ENCODE results near the gene DIS3L2.

DIS3L2 gene

GRCh38 chr2:232316461-232317330 is 355.2 kb downstream of the DIS3L2 start:
- H3K4me3 ChIP-seq (ENCODE audit: low read depth, low read length): no peak overlapping the region
- TF ChIP-seq, protein P1, sequence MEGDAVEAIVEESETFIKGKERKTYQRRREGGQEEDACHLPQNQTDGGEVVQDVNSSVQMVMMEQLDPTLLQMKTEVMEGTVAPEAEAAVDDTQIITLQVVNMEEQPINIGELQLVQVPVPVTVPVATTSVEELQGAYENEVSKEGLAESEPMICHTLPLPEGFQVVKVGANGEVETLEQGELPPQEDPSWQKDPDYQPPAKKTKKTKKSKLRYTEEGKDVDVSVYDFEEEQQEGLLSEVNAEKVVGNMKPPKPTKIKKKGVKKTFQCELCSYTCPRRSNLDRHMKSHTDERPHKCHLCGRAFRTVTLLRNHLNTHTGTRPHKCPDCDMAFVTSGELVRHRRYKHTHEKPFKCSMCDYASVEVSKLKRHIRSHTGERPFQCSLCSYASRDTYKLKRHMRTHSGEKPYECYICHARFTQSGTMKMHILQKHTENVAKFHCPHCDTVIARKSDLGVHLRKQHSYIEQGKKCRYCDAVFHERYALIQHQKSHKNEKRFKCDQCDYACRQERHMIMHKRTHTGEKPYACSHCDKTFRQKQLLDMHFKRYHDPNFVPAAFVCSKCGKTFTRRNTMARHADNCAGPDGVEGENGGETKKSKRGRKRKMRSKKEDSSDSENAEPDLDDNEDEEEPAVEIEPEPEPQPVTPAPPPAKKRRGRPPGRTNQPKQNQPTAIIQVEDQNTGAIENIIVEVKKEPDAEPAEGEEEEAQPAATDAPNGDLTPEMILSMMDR (IDR thresholded peaks at IDR 0.05; ENCODE audit: low read depth, low read length): no peak

DNA sequence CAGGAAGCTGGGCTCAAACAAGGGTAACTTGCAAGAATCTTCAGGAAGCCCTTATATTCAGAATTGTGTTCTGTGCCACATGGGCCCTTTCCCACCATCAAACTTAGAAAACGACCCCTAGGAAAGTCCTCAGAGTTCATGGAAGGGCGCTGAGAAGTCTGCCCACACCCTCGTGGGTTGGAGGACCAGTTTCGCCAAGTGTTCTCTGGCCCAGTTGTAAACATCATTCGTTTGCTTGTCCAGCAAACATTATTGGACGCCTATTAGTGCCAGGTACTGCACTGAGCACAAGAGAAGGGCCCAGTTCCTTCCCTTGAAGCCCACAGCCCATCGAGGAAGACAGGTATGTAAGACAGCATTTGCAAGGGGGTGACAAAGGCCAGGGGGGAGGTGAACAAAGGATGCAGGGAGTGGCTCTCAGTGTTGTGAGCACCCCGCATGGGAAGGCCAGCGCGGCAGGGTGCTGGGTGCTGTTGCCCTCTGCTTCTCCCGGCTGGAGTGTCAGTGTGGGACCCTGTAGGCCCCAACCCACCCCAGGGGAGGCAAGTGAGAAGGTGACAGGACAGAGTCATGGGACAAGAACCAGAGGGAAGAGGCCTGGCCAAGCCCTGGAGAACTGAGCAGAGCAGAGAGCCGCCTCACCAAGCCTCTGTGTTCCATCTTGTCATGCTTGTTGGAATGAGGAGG is 356.8 kb downstream of the DIS3L2 start:
- TF ChIP-seq, protein P1 (IDR thresholded peaks at IDR 0.05; ENCODE audit: low read depth, low read length): no peak
- H3K4me3 ChIP-seq (ENCODE audit: low read depth, low read length): no peak overlapping the region

DNA sequence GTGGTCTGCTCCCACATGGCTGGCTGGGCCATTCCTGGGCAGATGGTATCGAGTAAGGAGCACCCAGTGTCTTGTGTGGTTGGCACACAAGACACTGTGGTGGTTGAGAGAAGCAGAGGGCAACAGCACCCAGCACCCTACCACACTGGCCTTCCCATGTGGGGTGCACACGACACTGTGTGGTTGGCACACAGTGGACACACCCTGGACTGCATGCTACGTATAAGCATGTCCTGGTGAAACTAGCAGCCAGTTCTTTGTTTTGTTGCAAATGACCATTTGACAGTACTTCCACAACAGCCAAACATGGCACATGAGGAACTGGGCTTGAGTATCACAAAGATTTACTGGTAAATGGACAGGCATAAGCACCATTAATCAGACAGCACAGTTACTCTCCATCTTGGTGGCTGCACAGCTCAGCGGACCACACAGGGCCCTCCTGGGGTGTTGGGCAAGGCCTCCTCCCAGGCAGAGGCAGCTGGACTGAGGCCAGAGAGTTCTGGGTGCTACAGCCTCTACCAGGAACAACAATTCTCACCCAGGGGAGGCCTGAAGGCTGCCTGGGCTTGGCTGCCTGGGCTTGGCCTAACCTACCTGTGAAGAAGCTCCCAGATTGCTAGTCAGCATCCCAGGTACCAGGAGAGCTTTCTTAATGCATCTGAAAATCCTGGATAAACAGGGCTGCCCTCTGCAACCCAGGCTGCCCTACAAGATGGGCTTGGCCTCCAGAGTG is 357.7 kb downstream of the DIS3L2 start:
- TF ChIP-seq, protein P1 (IDR thresholded peaks at IDR 0.05; ENCODE audit: low read depth, low read length): no peak
- H3K4me3 ChIP-seq (ENCODE audit: low read depth, low read length): no peak overlapping the region

DNA sequence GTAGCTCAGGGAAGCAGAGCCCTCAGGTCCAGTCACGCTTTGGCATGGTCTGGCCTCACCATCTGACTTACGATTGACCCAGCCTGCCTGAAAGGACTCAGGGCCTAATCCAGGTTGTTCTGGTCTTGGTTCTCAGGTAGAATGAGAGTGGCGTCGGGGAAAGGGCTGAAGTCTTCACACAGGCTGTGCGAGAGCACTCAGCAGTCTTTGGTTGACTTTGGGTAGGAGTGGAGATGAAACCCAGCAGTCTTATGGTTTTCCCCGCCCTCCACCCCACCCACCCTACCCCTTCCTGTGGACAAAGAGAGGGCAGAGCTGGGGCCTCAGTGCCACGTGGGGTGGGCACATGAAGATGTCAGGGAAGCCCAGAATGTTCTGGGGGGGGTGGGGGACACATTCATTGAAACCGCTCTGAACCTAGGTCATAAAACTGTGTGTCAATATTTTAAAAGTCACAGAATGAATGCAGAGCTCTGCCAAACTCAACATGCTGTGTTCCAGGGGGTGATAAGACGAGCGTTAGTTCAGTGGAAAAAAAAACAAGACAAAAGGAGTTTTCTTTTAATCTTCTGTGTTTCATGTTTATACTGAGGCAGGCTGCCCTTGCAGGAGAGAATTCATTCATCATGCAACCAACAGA is 358.4 kb downstream of the DIS3L2 start:
- no peak overlapping the region for H3K4me3 ChIP-seq (ENCODE audit: low read depth, low read length)
- TF ChIP-seq, protein P1 (IDR thresholded peaks at IDR 0.05; ENCODE audit: low read depth, low read length): no peak

- TF ChIP-seq, protein P1 (IDR thresholded peaks at IDR 0.05; ENCODE audit: low read depth, low read length): no peak
- no peak overlapping the region for H3K4me3 ChIP-seq (ENCODE audit: low read depth, low read length)
These were observed 358.9 kb downstream of the DIS3L2 start for GRCh38 chr2:232320443-232320803.

GRCh38 chr2:232321156-232321816 is 359.8 kb downstream of the DIS3L2 start:
- H3K4me3 ChIP-seq (ENCODE audit: low read depth, low read length): no peak overlapping the region
- TF ChIP-seq, protein P1 (IDR thresholded peaks at IDR 0.05; ENCODE audit: low read depth, low read length): no peak

All from WI38 (cell line).